H1 (cell line): ENCODE data around the gene SEMA3C. TPM values are rescaled to one million over a fixed set of nuclear protein-coding genes. Genes with fewer than 3 reads are reported as not detected.

Source experiments
- CTCF ChIA-PET: fragments of 300-600 bp; sonication (Branson Sonifier 250); formaldehyde crosslinking; loops from one replicate; lab custom pipeline; 2021; ENCODE audit not compliant: partially characterized antibody; lab: Charles Lee
- POLR2A ChIA-PET: fragments of 300-600 bp; sonication (Branson Sonifier 250); formaldehyde crosslinking; loops from one replicate; lab custom pipeline; 2021; ENCODE audit warnings: inconsistent platforms; ENCODE audit not compliant: partially characterized antibody; lab: Charles Lee
- DNase-seq, 2 experiments: peaks; one replicate each; pipeline versions ENCODE4 v3.0.0 to v3.0.0-alpha.2; 2010 to 2022; ENCODE audit warnings: low spot score in 2 of 2, low read depth in 1 of 2, mixed read lengths in 1 of 2
- FAIRE-seq: peaks from 2 replicates; lab custom pipeline; 2011; peaks lifted over from hg19 to GRCh38; lab: Jason Lieb, UNC
- H2AFZ ChIP-seq: 2 replicates; pipeline ENCODE4 v1.8.1; 2012; ENCODE audit warnings: low read length, inconsistent platforms
- H2AK5ac ChIP-seq: 2 replicates; pipeline ENCODE4 v1.6.1; 2013; ENCODE audit warnings: low read depth, low read length
- H2BK120ac ChIP-seq: replicated peaks from 2 replicates; pipeline ENCODE3; 2013; ENCODE audit warnings: low read depth, low read length, inconsistent platforms
- H2BK12ac ChIP-seq: 2 replicates; pipeline ENCODE4 v1.6.1; 2013; ENCODE audit warnings: low read depth, low read length
- H2BK15ac ChIP-seq: 2 replicates; pipeline ENCODE4 v1.6.1; 2013; ENCODE audit warnings: low read length
- H2BK20ac ChIP-seq: 2 replicates; pipeline ENCODE4 v1.6.1; 2013; ENCODE audit warnings: low read length
- H2BK5ac ChIP-seq: 2 replicates; pipeline ENCODE4 v1.6.1; 2013; ENCODE audit warnings: low read depth, low read length
- H3K14ac ChIP-seq: 2 replicates; pipeline ENCODE4 v1.6.1; 2013; ENCODE audit warnings: inconsistent platforms; ENCODE audit not compliant: insufficient read length
- H3K18ac ChIP-seq: 2 replicates; pipeline ENCODE4 v1.6.1; 2013; ENCODE audit warnings: low read length; ENCODE audit errors: extremely low read depth
- H3K23ac ChIP-seq: 2 replicates; pipeline ENCODE4 v1.6.1; 2013; ENCODE audit warnings: inconsistent platforms; ENCODE audit not compliant: insufficient read length
- H3K23me2 ChIP-seq: 2 replicates; pipeline ENCODE4 v1.6.1; 2013; ENCODE audit warnings: low read depth, low read length
- H3K27ac ChIP-seq: 2 replicates; pipeline ENCODE4 v1.6.1; 2011; ENCODE audit warnings: low read depth, low read length, inconsistent platforms
- H3K27me3 ChIP-seq, 4 experiments: replicated peaks in 1 of 4; 1 replicate in 1 of 4; 2 replicates in 3 of 4; pipeline versions ENCODE4 v1.6.1 to v1.8.1; 2011 to 2013; ENCODE audit warnings: low read length in 3 of 4, mild to moderate bottlenecking in 3 of 4, inconsistent platforms in 2 of 4, mixed read lengths in 2 of 4, moderate library complexity in 1 of 4; ENCODE audit not compliant: control insufficient read depth in 3 of 4, insufficient read depth in 3 of 4; ENCODE audit errors: extremely low read depth in 1 of 4
- H3K36me3 ChIP-seq, 4 experiments: 2 replicates each; pipeline versions ENCODE4 v1.6.1 to v1.8.1; 2011 to 2013; ENCODE audit warnings: mild to moderate bottlenecking in 4 of 4, low read length in 3 of 4, moderate library complexity in 2 of 4, control low read depth in 1 of 4, inconsistent platforms in 1 of 4; ENCODE audit not compliant: insufficient read depth in 4 of 4, control insufficient read depth in 2 of 4
- H3K4ac ChIP-seq: replicated peaks from 2 replicates; pipeline ENCODE3; 2013; ENCODE audit warnings: low read length, low read depth, mixed read lengths, inconsistent platforms; ENCODE audit not compliant: insufficient read length
- H3K4me1 ChIP-seq, 4 experiments: replicated peaks in 1 of 4; 1 replicate in 1 of 4; 2 replicates in 3 of 4; pipeline versions ENCODE4 v1.6.1 to v1.8.1; 2011 to 2013; ENCODE audit warnings: low read length in 3 of 4, inconsistent platforms in 2 of 4, mixed read lengths in 1 of 4; ENCODE audit not compliant: insufficient read depth in 4 of 4, control insufficient read depth in 3 of 4
- H3K4me2 ChIP-seq, 2 experiments: 2 replicates each; pipeline versions ENCODE4 v1.6.1 to v1.8.1; 2011 to 2013; ENCODE audit warnings: low read depth in 2 of 2, low read length in 2 of 2, control low read depth in 1 of 2, inconsistent platforms in 1 of 2, mild to moderate bottlenecking in 1 of 2; ENCODE audit not compliant: insufficient read depth in 1 of 2
- H3K4me3 ChIP-seq, 4 experiments: fragments of 200-600, 300-600 bp in 1 of 4; sonication (generic), shearing (Covaris generic), sonication (Bioruptor Twin) in 1 of 4; 2 replicates each; pipeline versions ENCODE4 v1.5.1 to v1.8.1; 2011 to 2016; ENCODE audit warnings: low read length in 4 of 4, low read depth in 3 of 4, control low read depth in 2 of 4, inconsistent platforms in 2 of 4, mild to moderate bottlenecking in 2 of 4, mixed read lengths in 1 of 4, moderate library complexity in 1 of 4; ENCODE audit not compliant: insufficient read depth in 2 of 4; ENCODE audit errors: extremely low read depth in 1 of 4
- H3K56ac ChIP-seq: replicated peaks from 2 replicates; pipeline ENCODE3; 2013; ENCODE audit warnings: low read depth, mild to moderate bottlenecking, mixed read lengths, low read length, inconsistent platforms; ENCODE audit not compliant: insufficient read length
- H3K79me1 ChIP-seq: 2 replicates; pipeline ENCODE4 v1.6.1; 2013; ENCODE audit warnings: low read depth, low read length, control low read depth
- H3K79me2 ChIP-seq, 2 experiments: 2 replicates each; pipeline versions ENCODE4 v1.6.1 to v1.8.1; 2012 to 2013; ENCODE audit warnings: low read length in 2 of 2, mild to moderate bottlenecking in 2 of 2, inconsistent platforms in 1 of 2; ENCODE audit not compliant: insufficient read depth in 2 of 2, control insufficient read depth in 1 of 2
- H3K9ac ChIP-seq, 4 experiments: replicated peaks in 1 of 4; 1 replicate in 1 of 4; 2 replicates in 3 of 4; pipeline versions ENCODE4 v1.6.1 to v1.8.1; 2011 to 2013; ENCODE audit warnings: low read depth in 3 of 4, low read length in 3 of 4, control low read depth in 2 of 4, mild to moderate bottlenecking in 2 of 4, moderate library complexity in 2 of 4, inconsistent platforms in 1 of 4; ENCODE audit errors: extremely low read depth in 1 of 4
- H3K9me3 ChIP-seq, 2 experiments: 2 replicates each; pipeline versions ENCODE4 v1.6.1 to v1.8.1; 2012 to 2013; ENCODE audit warnings: mild to moderate bottlenecking in 2 of 2, moderate library complexity in 2 of 2, control low read depth in 1 of 2, inconsistent platforms in 1 of 2, low read depth in 1 of 2, low read length in 1 of 2, mixed read lengths in 1 of 2; ENCODE audit not compliant: insufficient read depth in 2 of 2
- H4K20me1 ChIP-seq, 2 experiments: replicated peaks in 1 of 2; 2 replicates each; pipeline versions ENCODE3 to v1.8.1; 2011 to 2013; ENCODE audit warnings: inconsistent platforms in 2 of 2, low read length in 2 of 2, mild to moderate bottlenecking in 1 of 2; ENCODE audit not compliant: insufficient read depth in 2 of 2, control insufficient read depth in 1 of 2
- H4K5ac ChIP-seq: 2 replicates; pipeline ENCODE4 v1.6.1; 2013; ENCODE audit warnings: low read length, low read depth, mixed read lengths, inconsistent platforms; ENCODE audit not compliant: insufficient read length
- H4K8ac ChIP-seq: 2 replicates; pipeline ENCODE4 v1.8.0; 2013; ENCODE audit warnings: mild to moderate bottlenecking, moderate library complexity, low read length, inconsistent platforms; ENCODE audit not compliant: insufficient read depth; ENCODE audit errors: extremely low read depth
- H4K91ac ChIP-seq: replicated peaks from 2 replicates; pipeline ENCODE3; 2013; ENCODE audit warnings: low read length, mixed read lengths, inconsistent platforms; ENCODE audit not compliant: insufficient read length
- CTCF ChIP-seq, 3 experiments: IDR thresholded peaks; 1 replicate in 2 of 3; 2 replicates in 1 of 3; pipeline versions ENCODE4 v1.5.1 to v1.6.1; 2011; ENCODE audit warnings: low read length in 3 of 3, mild to moderate bottlenecking in 3 of 3, inconsistent platforms in 2 of 3, low read depth in 1 of 3, moderate library complexity in 1 of 3; ENCODE audit not compliant: insufficient read depth in 1 of 3; ENCODE audit errors: control extremely low read depth in 1 of 3
- E2F6 ChIP-seq: IDR thresholded peaks from 2 replicates; pipeline ENCODE4 v1.6.1; 2012; ENCODE audit warnings: inconsistent platforms
- EP300 ChIP-seq, 2 experiments: IDR thresholded peaks; 1 replicate in 1 of 2; 2 replicates in 1 of 2; pipeline ENCODE4 v1.6.1; 2011 to 2012; ENCODE audit warnings: low read depth in 2 of 2, low read length in 2 of 2, mild to moderate bottlenecking in 2 of 2, borderline replicate concordance in 1 of 2, inconsistent platforms in 1 of 2, moderate library complexity in 1 of 2
- FOSL1 ChIP-seq: IDR thresholded peaks from 2 replicates; pipeline ENCODE4 v1.6.1; 2011; ENCODE audit warnings: mild to moderate bottlenecking, low read depth, low read length, moderate library complexity; ENCODE audit not compliant: insufficient read depth
- GABPA ChIP-seq: IDR thresholded peaks from 2 replicates; pipeline ENCODE4 v1.6.1; 2011; ENCODE audit warnings: mild to moderate bottlenecking, low read length, moderate library complexity, borderline replicate concordance; ENCODE audit not compliant: insufficient read depth
- KDM1A ChIP-seq: fragments of 200-600, 300-600 bp; sonication (generic); IDR thresholded peaks from 2 replicates; pipeline ENCODE4 v1.7.1; 2016; ENCODE audit warnings: mild to moderate bottlenecking, low read length, borderline replicate concordance
- PHF8 ChIP-seq: fragments of 200-600 bp; sonication (generic); conservative IDR thresholded peaks from 2 replicates; pipeline ENCODE4 v1.7.1; 2012; ENCODE audit warnings: low read depth, mild to moderate bottlenecking, inconsistent platforms, low read length, moderate library complexity
- RAD21 ChIP-seq, 2 experiments: IDR thresholded peaks in 1 of 2; conservative IDR thresholded peaks in 1 of 2; 2 replicates each; pipeline ENCODE4 v1.6.1; 2011; ENCODE audit warnings: low read depth in 2 of 2, low read length in 2 of 2, improper control_type of control experiment in 1 of 2, inconsistent platforms in 1 of 2, mild to moderate bottlenecking in 1 of 2, moderate library complexity in 1 of 2
- SP2 ChIP-seq: IDR thresholded peaks from 2 replicates; pipeline ENCODE4 v1.6.1; 2012; ENCODE audit warnings: mild to moderate bottlenecking, low read length, inconsistent platforms
- SRF ChIP-seq: IDR thresholded peaks from 2 replicates; pipeline ENCODE4 v1.6.1; 2011; ENCODE audit warnings: mild to moderate bottlenecking, low read depth, low read length, moderate library complexity
- TAF1 ChIP-seq: IDR thresholded peaks from 2 replicates; pipeline ENCODE4 v1.6.1; 2011; ENCODE audit warnings: mild to moderate bottlenecking, low read depth, low read length
- YY1 ChIP-seq: IDR thresholded peaks from 2 replicates; pipeline ENCODE4 v1.6.1; 2011; ENCODE audit warnings: low read depth, mild to moderate bottlenecking, low read length
- polyA plus RNA-seq, 7 experiments: library from polyadenylated mRNA; depleted of rRNA in 3 of 7; stranded (reverse) in 5 of 7; unstranded in 2 of 7; fragments of >200 nt in 5 of 7; fragments of 200-250 nt in 2 of 7; gene quantifications; 1 replicate in 5 of 7; 2 replicates in 1 of 7; 4 replicates in 1 of 7; pipeline versions ENCODE4 v1.2.1 to v1.2.3, GENCODE V29; 2011 to 2013; ENCODE audit warnings: missing spikeins in 2 of 7, mixed read lengths in 2 of 7
- total RNA-seq: library from RNA; stranded (reverse); fragmentation: NEBNext Ultra II Directional; extraction: Animal tissue kit (Norgen Biotek cat#: 25700); gene quantifications from 2 replicates; pipeline ENCODE4 v1.2.1, GENCODE V29; 2021

SEMA3C gene
- total and polyA plus RNA-seq, 2 of the 8 experiments (the other 6 are each of a cell fraction or from before 2014, with no cell fraction given), result 0.15 to 1.4 TPM

GRCh38 chr7:80785276-80785675, 133.6 kb downstream of the SEMA3C start:
- Histone ChIP-seq H3K4me1 (peaks cover 0 to 3% (median under 1%) of the 10 kb centered on the region in 4 experiments; a peak in 3 of 7 replicates), H3K27ac (no peak overlapping the region), H2BK15ac (no peak overlapping the region), H4K8ac (no peak overlapping the region), H4K5ac (no peak overlapping the region), H3K4ac (no peak overlapping the region), H3K23ac (no peak overlapping the region), H4K91ac (no peak overlapping the region), H3K4me2 (no peak overlapping the region), H3K14ac (no peak overlapping the region), H3K79me1 (no peaks in the 10 kb centered on the region), H2AK5ac (no peak overlapping the region), H3K18ac (no peak overlapping the region), H2BK5ac (no peak overlapping the region), H3K23me2 (no peaks in the 10 kb centered on the region), H2BK120ac (no peak overlapping the region), H2AFZ (no peak overlapping the region), H4K20me1 (no peaks in the 10 kb centered on the region), H3K9me3 (no peaks in the 10 kb centered on the region), H3K79me2 (no peaks in the 10 kb centered on the region), H3K27me3 (no peaks in the 10 kb centered on the region), H3K56ac (no peak overlapping the region), H3K9ac (no peak overlapping the region), H2BK20ac (no peak overlapping the region), H2BK12ac (no peak overlapping the region), H3K4me3 (no peak overlapping the region), H3K36me3 (no peaks in the 10 kb centered on the region)
- POLR2A ChIA-PET, result no interaction called here
- FAIRE-seq (no peak), DNase-seq (no peak)
- no peak for TF ChIP-seq SP2
- TF ChIP-seq YY1, result no peak
- no peak for TF ChIP-seq KDM1A
- TF ChIP-seq SRF, result no peak
- TF ChIP-seq TAF1, result no peak
- no peak for TF ChIP-seq CTCF (IDR thresholded peaks at IDR 0.05; ENCODE audit: control extremely low read depth in 1 of 3, insufficient read depth in 1 of 3, low read depth in 1 of 3, low read length in 3 of 3)
- no peak for TF ChIP-seq EP300 (IDR thresholded peaks at IDR 0.05; ENCODE audit: borderline replicate concordance in 1 of 2, low read depth in 2 of 2, low read length in 2 of 2)
- no peak for TF ChIP-seq E2F6
- TF ChIP-seq RAD21 (IDR thresholded peaks at IDR 0.05 in 1 of 2, conservative IDR thresholded peaks at IDR 0.05 in 1 of 2; ENCODE audit: low read depth in 2 of 2, low read length in 2 of 2), result no peak
- TF ChIP-seq PHF8, result no peak
- TF ChIP-seq GABPA, result no peak
- no peak for TF ChIP-seq FOSL1
- CTCF ChIA-PET, result no interaction called here
